SK-MEL-5 (cell line): ENCODE results near the gene FKBP4. TPM values are rescaled to one million over a fixed set of nuclear protein-coding genes. Genes with fewer than 3 reads are reported as not detected.

Source experiments
- DNase-seq: peaks from one replicate; pipeline ENCODE4 v3.0.0-alpha.2; 2016; ENCODE audit warnings: low read depth, low spot score
- in situ Hi-C: cut with HindIII; loops from 2 replicates; pipeline ENCODE4 v1.10.0; 2016; ENCODE audit warnings: low sequenced_read_pairs, high pct_unique_total_duplicates, low pct_unique_long_range_greater_than_20kb
- total RNA-seq: library from RNA; depleted of rRNA; stranded (reverse); fragments of >200 nt; shearing (Covaris generic); gene quantifications from 2 replicates; pipeline ENCODE4 v1.2.3, GENCODE V29; 2014

FKBP4 gene
- total RNA-seq, 1 experiment from 2014 or later = 70.1 TPM

DNA sequence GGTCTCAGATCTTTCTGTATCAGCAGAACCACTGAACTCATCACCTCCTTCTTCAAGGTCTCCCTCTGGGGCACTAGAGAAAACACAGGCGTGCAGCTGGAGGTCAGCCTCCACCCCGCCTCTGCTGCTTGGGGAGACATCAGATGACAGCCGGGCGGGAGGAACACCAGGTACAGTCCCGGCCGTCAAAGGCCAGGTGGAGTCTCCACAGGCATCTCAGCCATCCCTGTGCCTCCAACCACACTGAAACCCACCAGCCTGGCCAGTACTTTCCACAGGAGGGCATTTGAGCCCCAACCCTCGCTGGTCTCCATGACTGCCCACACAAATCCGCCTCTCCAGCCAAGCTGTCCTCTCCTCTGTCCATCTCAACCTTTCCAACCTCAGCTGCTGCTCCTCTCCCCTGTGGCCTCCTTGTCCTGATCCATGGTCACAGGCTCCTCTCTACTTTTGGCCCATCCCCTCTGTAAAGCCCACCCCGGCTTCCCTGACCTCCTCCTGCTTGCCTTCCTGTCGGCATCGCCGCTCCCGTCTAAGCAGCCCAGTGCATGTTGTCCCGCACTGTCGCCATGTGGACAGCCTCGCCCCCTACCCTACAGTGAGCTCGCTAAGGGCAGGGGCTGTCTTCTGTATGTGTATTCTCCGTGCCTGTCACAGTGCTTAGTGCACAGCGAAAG, 21.4 kb upstream of the FKBP4 start:
- in situ Hi-C loops = no loop called here
- no peak for DNase-seq

DNA sequence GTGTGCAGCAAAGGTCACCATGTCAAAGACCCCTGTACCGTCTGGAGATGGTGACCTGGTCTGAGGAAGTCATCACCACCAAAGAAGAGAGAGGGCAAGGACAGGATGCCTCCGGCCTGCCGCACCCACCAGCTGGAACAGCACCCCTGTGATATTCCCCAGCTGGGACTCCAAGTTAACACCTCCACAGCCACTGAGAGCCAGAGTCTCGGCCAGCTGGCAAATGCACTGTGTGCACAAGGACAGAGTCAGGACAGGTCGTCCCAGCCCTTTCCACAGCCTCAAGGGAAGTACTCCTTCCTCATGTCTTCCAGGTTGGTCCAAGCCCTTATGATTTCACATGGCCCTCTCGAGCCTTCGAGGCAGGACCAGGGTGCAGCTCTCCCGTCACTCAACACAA, 19.3 kb upstream of the FKBP4 start:
- in situ Hi-C loops = no loop called here
- no peak for DNase-seq

DNA sequence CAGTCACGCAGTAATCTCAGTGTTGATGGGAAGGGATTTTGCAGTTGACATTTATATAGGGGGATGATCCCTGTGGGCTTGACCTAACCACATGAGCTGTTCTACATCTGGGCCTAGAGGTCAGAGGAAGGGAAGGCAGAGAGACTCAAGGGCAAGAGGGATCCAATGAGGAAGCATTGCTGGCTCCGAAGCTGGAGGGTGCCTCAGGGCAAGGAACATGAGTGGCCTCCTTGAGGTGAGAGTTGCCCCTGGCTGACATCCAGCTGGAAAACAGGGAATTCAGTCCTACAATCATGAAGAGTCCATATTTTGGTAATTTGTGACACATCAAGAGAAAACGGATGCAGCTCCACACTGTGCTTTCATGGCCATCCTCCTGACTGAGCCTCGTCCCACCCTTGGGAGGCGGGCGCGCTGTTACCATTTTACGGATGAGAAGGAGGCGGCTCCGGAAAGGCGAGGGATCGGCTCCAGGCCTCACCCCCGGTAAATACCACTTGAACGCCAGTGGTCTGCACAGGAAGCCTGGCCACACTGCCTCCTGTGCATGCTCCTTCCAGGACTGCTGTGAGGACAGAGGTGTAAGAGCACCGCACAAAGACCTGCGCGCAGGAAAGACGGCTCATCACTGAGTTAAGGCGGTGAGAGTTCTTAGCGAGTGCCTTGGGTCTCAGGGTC, 18.5 kb upstream of the FKBP4 start:
- in situ Hi-C loops = no loop called here
- DNase-seq = no peak

DNA sequence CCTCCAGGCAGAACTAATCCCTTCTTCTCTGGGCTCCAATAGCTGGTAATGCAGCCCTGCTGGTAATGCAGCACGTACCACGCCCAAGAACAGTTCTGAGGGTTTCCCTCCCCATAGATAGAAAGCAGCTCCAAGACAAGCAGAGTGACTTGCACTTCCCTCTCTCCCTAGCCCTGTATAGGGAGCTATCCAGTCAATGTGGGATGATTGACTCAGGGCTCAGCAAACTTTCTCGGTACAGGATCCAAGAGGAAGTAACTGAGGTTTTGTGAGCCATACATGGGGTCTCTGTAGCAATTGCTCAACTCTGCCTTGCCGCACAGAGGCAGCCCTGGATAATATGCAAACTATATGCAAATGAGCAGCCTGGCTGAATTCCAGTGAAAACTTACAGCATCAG, 15.5 kb upstream of the FKBP4 start:
- in situ Hi-C loops = no loop called here

DNA sequence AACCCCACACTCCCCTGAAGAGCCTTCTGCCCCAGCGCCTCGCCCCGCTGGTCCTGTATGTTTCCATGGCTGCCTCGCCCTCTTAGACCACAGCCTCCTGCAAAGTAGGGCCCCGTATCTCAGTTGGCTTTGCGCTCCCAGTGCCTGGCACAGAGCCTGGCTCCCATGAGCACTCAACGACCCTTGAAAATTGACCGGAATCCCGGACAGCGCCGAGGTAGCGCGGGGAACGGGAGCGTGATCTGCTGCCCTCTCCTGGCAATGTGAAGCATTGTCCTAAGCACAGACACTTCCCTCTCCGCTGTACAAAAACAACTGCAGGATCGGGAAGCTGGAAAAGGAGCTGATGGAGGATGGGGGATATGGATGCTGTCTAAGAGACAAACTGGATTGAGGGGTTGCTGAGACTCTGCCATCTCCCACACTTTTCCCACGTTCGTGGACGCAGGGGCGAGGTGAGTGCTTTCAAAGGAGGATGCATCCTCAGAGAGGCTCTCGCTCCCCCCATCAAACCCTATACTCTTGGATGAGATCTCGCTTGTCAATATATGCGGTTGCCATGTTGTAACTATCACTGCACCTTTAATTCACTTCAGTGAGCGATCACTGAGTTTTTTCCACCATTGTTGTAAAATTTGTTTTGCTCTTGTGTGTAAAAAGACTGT, 10.7 kb upstream of the FKBP4 start:
- in situ Hi-C loops = no loop called here

More for the DNA sequence above, 15.5 kb upstream of the FKBP4 start:
- DNase-seq = no peak

DNA sequence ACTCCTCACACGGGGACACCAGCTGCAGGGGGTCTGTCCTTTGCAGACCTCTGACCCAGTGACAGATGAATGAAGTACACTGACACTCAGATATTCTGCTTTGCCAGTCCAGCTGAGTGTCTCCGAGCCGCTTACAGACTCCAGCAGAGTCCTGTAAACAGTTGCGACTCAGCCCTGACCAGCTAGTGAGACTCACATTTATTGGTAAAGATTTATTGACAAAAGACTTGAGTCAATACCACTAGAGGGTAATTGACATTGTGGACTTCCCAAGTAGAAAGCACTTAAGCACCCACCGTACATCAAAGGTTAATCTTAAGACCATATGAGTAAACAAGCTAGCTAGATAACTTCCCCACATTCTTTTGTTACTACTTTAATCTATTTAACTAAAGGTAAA, 9.8 kb upstream of the FKBP4 start:
- in situ Hi-C loops = no loop called here
- DNase-seq = no peak

More for the DNA sequence above, 10.7 kb upstream of the FKBP4 start:
- DNase-seq = peak; percentile 70

DNA sequence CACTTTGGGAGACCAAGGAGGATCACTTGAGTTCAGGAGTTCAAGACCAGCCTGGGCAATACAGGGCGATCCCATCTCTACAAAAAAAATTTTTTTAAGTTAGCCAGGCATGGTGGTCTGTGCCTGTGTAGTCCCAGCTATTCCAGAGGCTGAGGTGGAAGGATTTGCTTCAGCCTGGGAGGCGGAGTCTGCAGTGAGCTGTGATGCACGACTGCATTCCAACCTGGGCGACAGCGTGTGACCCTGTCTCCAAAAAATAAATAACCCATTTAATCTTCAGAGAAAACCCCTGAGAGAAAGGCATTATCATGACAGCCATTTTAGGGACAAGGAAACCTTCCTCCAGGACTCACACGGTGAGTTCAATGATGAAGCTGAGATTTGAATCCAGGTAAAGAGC, 3.7 kb upstream of the FKBP4 start:
- in situ Hi-C loops = no loop called here

DNA sequence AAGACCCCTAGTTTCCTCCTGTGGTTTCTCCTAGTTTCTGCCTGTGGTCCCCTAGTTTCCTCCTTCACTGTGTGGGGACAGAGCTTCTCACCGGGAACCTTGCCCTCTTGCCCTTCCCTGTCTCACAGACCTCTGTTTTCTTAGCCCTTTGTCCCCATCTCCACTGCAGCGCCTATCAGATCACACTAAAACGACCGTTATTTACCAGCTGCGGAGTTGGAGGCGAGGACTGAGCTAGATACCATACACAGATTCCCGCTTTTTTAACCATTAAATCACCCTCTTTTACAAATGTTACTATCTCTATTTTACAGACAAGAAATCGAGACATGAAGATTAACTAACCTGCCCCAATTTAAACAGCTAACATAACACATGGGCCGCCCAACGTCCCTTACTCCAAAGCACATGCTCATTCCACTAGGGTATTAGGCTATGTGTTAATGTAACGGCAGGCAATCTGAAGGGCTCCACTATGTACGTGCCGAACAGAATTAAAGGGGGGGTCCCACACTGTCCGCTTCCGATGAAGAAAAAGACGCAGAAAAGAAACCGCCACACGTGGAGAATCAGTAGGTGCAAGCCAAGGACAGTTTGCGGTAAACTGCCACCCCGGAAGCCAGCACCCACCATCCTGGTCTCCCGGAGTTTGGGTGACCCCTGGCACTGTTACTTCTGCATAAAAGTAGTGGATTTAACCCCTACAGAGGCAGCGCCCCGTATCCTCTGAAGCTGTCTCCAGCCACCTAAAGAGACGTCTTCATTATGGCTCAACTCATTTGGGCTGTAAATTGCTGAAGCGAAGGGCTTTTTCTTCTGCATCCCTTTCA, 1.9 kb upstream of the FKBP4 start:
- in situ Hi-C loops = no loop called here
- no peak for DNase-seq

More for the DNA sequence above, 3.7 kb upstream of the FKBP4 start:
- DNase-seq = no peak

DNA sequence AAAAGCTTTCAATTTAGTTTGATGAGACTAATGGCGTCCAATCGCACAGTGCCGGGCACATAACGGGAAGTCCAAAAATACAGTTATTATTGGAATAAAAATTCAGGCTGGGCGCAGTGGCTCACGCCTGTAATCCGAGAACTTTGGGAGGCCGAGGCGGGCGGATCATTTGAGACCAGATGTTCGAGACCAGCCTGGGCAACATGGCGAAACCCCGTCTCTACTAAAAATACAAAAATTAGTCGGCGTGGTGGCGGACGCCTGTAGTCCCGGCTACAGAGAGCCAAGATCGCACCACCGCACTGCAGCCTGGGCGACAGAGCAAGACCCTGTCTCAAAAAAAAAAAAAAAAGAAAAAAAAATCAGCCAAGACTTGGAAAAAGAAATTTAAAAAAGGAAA, 1.2 kb upstream of the FKBP4 start:
- in situ Hi-C loops = no loop called here
- DNase-seq = no peak

DNA sequence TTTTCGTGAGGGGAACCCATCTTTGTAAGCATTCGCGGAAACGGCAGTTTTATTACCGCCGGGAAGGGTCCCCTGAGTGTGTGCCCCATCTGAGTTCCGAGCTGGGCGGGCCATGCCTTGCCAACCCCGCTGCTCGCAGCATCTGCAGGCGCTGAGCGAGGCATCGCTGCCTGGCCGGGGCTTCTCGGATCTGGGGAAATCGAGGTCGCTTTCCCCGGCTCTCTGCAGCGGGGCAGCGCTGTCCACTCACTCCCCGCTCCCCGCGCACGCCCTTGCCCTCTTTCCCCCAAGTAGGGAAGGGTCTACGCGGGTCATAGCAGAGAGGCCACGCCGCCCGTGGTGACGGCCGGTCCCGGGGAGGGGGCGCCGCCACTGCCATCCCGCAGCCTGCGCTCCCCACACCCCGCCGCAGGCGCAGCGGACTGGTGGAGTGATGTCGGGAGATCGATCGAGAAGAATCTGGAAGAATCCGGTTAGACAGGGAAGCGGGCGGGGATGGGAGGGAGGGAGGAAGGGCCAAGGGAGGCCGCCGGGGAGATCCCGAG, 507 bp upstream of the FKBP4 start:
- in situ Hi-C loops = no loop called here
- DNase-seq = no peak

DNA sequence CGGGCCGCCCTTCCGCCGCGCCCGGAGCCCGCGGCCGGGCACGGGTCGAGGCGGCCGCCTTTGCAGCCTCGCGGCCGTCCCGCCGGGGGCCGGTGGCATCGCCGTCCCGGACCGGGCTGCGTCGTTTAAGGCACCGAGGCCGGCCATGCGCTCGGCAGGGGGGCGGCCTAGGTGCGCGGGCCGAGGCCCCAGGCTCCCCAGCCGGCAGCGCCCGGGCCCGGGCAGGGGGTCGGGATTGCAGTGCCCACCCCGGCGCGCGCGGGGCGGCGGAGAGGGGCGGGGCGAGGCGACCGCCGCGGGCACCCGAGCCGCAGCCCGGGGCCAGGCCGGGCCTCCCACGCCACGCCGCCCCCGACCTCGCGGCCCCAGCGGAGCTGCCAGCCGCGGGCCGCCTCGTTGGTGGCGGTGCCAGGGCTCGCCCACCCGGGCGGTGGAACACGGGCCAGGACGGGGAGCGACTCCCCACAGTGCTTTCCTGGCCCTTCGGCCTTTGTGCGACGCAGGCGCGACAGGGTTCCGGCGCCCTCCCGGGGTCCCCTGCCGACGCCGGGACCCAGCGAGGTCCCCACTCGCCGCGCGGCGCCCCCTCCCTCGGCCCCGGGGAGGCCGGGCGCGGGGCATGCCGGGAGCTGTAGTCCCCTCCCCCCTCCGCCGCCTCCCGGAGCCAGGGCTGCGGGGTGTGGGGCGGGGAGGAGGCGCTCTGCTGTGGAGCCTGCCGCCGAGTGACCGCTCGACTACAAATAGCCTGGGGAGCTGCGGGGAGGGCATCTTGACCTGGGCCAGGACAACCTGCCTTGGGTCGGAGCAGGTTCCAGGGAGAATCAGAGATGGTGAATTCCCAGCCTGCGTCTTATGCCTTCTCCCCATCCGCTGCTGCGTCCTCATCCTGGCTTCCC, 769 bp downstream of the FKBP4 start:
- peak; percentile 48 for DNase-seq
- in situ Hi-C loops = no loop called here

DNA sequence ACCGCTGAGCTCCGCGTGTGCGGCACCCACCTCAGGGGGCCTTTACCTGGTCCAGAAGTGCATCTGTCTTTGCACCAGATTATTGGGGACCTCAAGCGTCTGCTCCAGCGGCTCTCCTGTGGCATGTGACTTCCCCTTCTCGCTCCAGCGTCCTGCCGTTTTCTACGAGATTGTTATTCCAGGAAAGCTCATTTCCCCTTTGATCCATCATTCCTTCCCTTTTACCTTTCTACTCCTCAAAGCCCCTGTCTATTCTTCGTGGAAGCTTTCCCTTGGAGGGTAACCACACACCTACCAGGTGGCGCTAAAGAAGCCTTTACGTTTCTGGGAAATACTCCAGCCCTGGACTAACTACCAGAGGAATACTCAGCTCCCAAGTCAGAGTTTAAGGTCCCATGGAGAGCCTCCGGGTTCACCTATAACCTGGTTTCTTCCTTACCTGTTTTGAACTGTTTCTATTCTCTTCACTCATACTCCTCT, 1.5 kb downstream of the FKBP4 start:
- in situ Hi-C loops = no loop called here
- no peak for DNase-seq

DNA sequence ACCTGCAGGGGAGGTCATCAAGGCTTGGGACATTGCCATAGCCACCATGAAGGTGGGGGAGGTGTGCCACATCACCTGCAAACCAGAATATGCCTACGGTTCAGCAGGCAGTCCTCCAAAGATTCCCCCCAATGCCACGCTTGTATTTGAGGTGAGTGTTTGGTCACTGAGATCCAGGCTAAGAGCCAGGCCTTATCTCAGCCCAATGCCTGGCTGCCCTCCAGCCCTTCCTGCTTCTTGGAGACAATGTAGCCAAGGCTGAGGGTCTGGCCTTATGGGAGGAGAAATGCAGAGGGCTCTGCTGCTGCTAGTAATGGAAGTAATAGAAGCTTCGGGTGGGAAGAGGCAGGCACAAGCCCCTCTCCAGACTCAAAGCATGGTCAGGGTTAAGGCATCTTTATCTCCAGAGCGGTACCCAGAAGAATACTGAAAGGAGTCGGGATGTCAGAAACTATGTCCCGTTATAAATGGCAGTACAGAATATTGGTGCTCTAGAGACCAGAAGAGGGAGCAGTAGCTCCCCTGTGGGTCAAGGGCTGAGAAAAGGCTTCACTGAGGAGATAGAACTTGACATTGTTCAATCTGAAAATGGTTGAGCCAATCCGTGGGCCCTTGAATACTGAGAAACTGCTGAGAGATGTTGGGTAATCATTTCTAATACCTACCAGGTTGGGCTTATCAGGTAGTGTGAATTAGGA, 3.1 kb downstream of the FKBP4 start:
- DNase-seq = peak; percentile 55
- in situ Hi-C loops = no loop called here

DNA sequence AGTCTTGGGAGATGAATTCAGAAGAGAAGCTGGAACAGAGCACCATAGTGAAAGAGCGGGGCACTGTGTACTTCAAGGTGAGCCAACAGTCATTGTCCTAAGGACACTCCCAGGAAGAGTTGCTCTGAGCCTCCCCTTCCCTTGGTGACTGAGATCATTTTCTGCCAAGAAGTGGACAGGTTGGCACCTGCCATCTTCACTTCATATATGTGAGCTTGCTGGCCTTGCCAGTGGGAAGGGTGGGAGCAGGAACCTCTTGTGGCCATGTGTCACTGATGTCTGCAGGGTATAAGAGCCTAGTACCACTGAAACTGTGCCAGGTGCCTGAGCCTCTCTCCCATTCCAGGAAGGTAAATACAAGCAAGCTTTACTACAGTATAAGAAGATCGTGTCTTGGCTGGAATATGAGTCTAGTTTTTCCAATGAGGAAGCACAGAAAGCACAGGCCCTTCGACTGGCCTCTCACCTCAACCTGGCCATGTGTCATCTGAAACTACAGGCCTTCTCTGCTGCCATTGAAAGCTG, 5.3 kb downstream of the FKBP4 start:
- DNase-seq = no peak
- in situ Hi-C loops = no loop called here

DNA sequence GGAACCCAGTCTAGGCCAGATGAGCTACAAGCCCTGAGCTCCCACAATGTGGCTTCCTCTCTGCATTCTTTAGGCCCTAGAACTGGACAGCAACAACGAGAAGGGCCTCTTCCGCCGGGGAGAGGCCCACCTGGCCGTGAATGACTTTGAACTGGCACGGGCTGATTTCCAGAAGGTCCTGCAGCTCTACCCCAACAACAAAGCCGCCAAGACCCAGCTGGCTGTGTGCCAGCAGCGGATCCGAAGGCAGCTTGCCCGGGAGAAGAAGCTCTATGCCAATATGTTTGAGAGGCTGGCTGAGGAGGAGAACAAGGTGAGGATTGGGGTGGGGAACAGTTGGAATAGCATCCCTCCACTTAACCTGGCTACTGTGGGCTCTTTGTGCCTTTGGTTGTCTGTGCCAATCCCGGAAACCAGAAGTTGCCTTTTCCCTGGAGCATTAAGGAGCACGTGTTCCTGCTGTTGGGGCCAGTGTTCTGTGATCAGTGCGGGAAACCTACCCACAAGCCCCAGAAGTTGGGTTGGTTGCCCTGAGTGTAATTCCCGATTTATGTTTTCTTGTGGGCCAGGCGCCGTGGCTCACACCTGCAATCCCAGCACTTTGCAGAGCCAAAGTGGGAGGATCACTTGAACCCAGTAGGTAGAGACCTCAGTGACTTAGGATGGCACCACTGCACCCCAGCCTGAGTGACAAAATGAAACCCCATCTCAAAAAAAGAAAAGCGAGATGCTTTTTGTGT, 6.4 kb downstream of the FKBP4 start:
- in situ Hi-C loops = no loop called here

More for the DNA sequence above, 6.4 kb downstream of the FKBP4 start:
- DNase-seq = no peak
